SK-N-SH (cell line): ENCODE measurements around the gene FBXO15. TPM values are rescaled to one million over a fixed set of nuclear protein-coding genes. Genes with fewer than 3 reads are reported as not detected.

ENCODE experiments used
- CTCF ChIA-PET: fragments of 300-600, 350-600 bp; formaldehyde crosslinking; extraction: SDS; loops from one replicate; lab custom pipeline; 2021; lab: Yijun Ruan, JAX
- POLR2A ChIA-PET: fragments of 350-600 bp; sonication (Branson Sonifier 250); formaldehyde crosslinking; extraction: SDS; loops from one replicate; lab custom pipeline; 2020; ENCODE audit warnings: antibody characterized with exemption, inconsistent platforms; lab: Yijun Ruan, JAX
- DNase-seq: peaks from one replicate; pipeline ENCODE4 v3.0.0; 2012
- H2AFZ ChIP-seq: fragments of 200-600 bp; sonication (generic); 2 replicates; pipeline ENCODE4 v1.8.1; 2016; ENCODE audit warnings: antibody characterized with exemption, mild to moderate bottlenecking, low read depth
- H3F3A ChIP-seq: fragments of 200-600 bp; sonication (generic); replicated peaks from 2 replicates; pipeline ENCODE3; 2016; ENCODE audit warnings: antibody characterized with exemption, mild to moderate bottlenecking; ENCODE audit not compliant: insufficient read depth
- H3K27ac ChIP-seq, 2 experiments: fragments of 200-500 bp in 1 of 2; fragments of 200-600 bp in 1 of 2; sonication (Bioruptor generic) in 1 of 2; sonication (generic), shearing (Covaris generic) in 1 of 2; 2 replicates each; pipeline versions ENCODE4 v1.5.1 to v1.6.1; 2014 to 2016; ENCODE audit warnings: low read depth in 2 of 2, inconsistent platforms in 1 of 2, low read length in 1 of 2, mild to moderate bottlenecking in 1 of 2, mixed read lengths in 1 of 2
- H3K27me3 ChIP-seq: fragments of 200-600 bp; sonication (generic), shearing (Covaris generic); 2 replicates; pipeline ENCODE4 v1.6.1; 2016; ENCODE audit warnings: mixed run types; ENCODE audit not compliant: insufficient read depth
- H3K36me3 ChIP-seq, 2 experiments: fragments of 200-500 bp in 1 of 2; fragments of 200-600 bp in 1 of 2; sonication (Bioruptor generic) in 1 of 2; sonication (generic) in 1 of 2; replicated peaks in 1 of 2; 2 replicates each; pipeline versions ENCODE3 to v1.5.1; 2014 to 2016; ENCODE audit warnings: low read length in 1 of 2, mild to moderate bottlenecking in 1 of 2; ENCODE audit not compliant: insufficient read depth in 2 of 2, control insufficient read depth in 1 of 2
- H3K4me1 ChIP-seq, 2 experiments: fragments of 200-500 bp in 1 of 2; fragments of 200-600 bp in 1 of 2; sonication (Bioruptor generic) in 1 of 2; sonication (generic), shearing (Covaris generic) in 1 of 2; 2 replicates each; pipeline versions ENCODE4 v1.5.1 to v1.6.1; 2014 to 2016; ENCODE audit warnings: low read depth in 1 of 2, low read length in 1 of 2, mixed run types in 1 of 2; ENCODE audit not compliant: insufficient read depth in 2 of 2, control insufficient read depth in 1 of 2
- H3K4me2 ChIP-seq: fragments of 200-600 bp; sonication (generic), shearing (Covaris generic); 2 replicates; pipeline ENCODE4 v1.6.1; 2017; ENCODE audit warnings: mixed run types
- H3K4me3 ChIP-seq, 2 experiments: fragments of 200-500 bp in 1 of 2; fragments of 200-600 bp in 1 of 2; sonication (Bioruptor generic) in 1 of 2; sonication (generic), shearing (Covaris generic) in 1 of 2; 2 replicates each; pipeline versions ENCODE4 v1.5.1 to v1.8.1; 2014 to 2016; ENCODE audit warnings: low read depth in 2 of 2, inconsistent platforms in 1 of 2, low read length in 1 of 2, mild to moderate bottlenecking in 1 of 2, mixed read lengths in 1 of 2, moderate library complexity in 1 of 2
- H3K79me2 ChIP-seq: fragments of 200-600 bp; sonication (generic); 2 replicates; pipeline ENCODE4 v1.8.1; 2017; ENCODE audit warnings: mild to moderate bottlenecking; ENCODE audit not compliant: insufficient read depth
- H3K9ac ChIP-seq: fragments of 200-600 bp; sonication (generic); 2 replicates; pipeline ENCODE4 v1.6.1; 2017; ENCODE audit warnings: mixed run types
- H3K9me2 ChIP-seq: fragments of 200-600 bp; sonication (generic); 2 replicates; pipeline ENCODE4 v1.6.1; 2017; ENCODE audit warnings: mixed run types
- H3K9me3 ChIP-seq: fragments of 200-600 bp; sonication (generic); 2 replicates; pipeline ENCODE4 v1.6.1; 2017; ENCODE audit warnings: mixed run types, mild to moderate bottlenecking, moderate library complexity
- H4K20me1 ChIP-seq: fragments of 200-600 bp; sonication (generic); 2 replicates; pipeline ENCODE4 v1.6.1; 2017; ENCODE audit warnings: mild to moderate bottlenecking, mixed run types; ENCODE audit not compliant: insufficient read depth
- ELF1 ChIP-seq: IDR thresholded peaks from 2 replicates; pipeline ENCODE4 v1.4.0; 2012
- EP300 ChIP-seq, 2 experiments: IDR thresholded peaks; 2 replicates each; pipeline versions ENCODE4 v1.4.0 to v1.6.1; 2012; ENCODE audit warnings: borderline replicate concordance in 1 of 2, low read depth in 1 of 2, low read length in 1 of 2
- EZH2phosphoT487 ChIP-seq: fragments of 200-600 bp; sonication (generic); IDR thresholded peaks from 2 replicates; pipeline ENCODE4 v1.6.1; 2017; ENCODE audit warnings: low read depth, mixed run types, mild to moderate bottlenecking, antibody characterized with exemption, moderate library complexity, borderline replicate concordance
- FOXJ3 ChIP-seq: sonication (generic); formaldehyde crosslinking; IDR thresholded peaks from 2 replicates; pipeline ENCODE4 v1.5.1; 2020; ENCODE audit warnings: mild to moderate bottlenecking, missing genetic modification reagents
- GATA2 ChIP-seq: sonication (generic); formaldehyde crosslinking; IDR thresholded peaks from 2 replicates; pipeline ENCODE4 v1.5.0; 2020; ENCODE audit warnings: mild to moderate bottlenecking, missing genetic modification reagents
- NRF1 ChIP-seq: IDR thresholded peaks from 2 replicates; pipeline ENCODE4 v1.6.1; 2012; ENCODE audit warnings: low read depth, mild to moderate bottlenecking, low read length
- POLR2AphosphoS5 ChIP-seq: IDR thresholded peaks from 2 replicates; pipeline ENCODE4 v1.6.1; 2012; ENCODE audit warnings: low read depth, low read length
- RCOR1 ChIP-seq: fragments of 150-350 bp; IDR thresholded peaks from 2 replicates; pipeline ENCODE4 v1.6.1; 2017; ENCODE audit warnings: antibody characterized with exemption, low read length
- REST ChIP-seq: IDR thresholded peaks from 2 replicates; pipeline ENCODE4 v1.6.1; 2012; ENCODE audit warnings: mild to moderate bottlenecking, low read depth, low read length, moderate library complexity
- RFX5 ChIP-seq: IDR thresholded peaks from 2 replicates; pipeline ENCODE4 v1.6.1; 2012; ENCODE audit warnings: mild to moderate bottlenecking, improper control_type of control experiment, low read length
- RXRA ChIP-seq: IDR thresholded peaks from 2 replicates; pipeline ENCODE4 v1.4.0; 2012; ENCODE audit warnings: low read depth, mild to moderate bottlenecking, borderline replicate concordance
- SMC3 ChIP-seq: IDR thresholded peaks from 2 replicates; pipeline ENCODE4 v1.6.1; 2012; ENCODE audit warnings: low read depth, low read length, improper control_type of control experiment
- TCF12 ChIP-seq: IDR thresholded peaks from 2 replicates; pipeline ENCODE4 v1.4.0; 2012
- TEAD4 ChIP-seq: IDR thresholded peaks from 2 replicates; pipeline ENCODE4 v1.4.0; 2012; ENCODE audit warnings: mild to moderate bottlenecking, borderline replicate concordance; ENCODE audit not compliant: insufficient read depth
- USF2 ChIP-seq: fragments of 150-350 bp; IDR thresholded peaks from 2 replicates; pipeline ENCODE4 v1.6.1; 2017; ENCODE audit warnings: antibody characterized with exemption, low read length, low read depth, borderline replicate concordance
- WGBS: methylation state at CpG from one replicate; pipeline ENCODE4 v1.1.6; 2017; ENCODE audit warnings: low lambda C conversion rate; 5-methylcytosine and 5-hydroxymethylcytosine counted together
- polyA plus RNA-seq, 3 experiments: library from polyadenylated mRNA; depleted of rRNA; stranded (reverse); fragments of >200 nt; gene quantifications; 2 replicates each; pipeline ENCODE4 v1.2.3, GENCODE V29; 2012
- TF ChIP-seq, protein P1 (sequence below): IDR thresholded peaks from 2 replicates; pipeline ENCODE4 v1.4.0; 2012; ENCODE audit warnings: low read depth, borderline replicate concordance
- TF ChIP-seq, protein P2 (sequence below): fragments of 150-350 bp; IDR thresholded peaks from 2 replicates; pipeline ENCODE4 v1.6.1; 2016; ENCODE audit warnings: mild to moderate bottlenecking, low read depth, low read length

FBXO15 gene
- polyA plus RNA-seq, 1 of the 3 experiments (the other 2 are of a cell fraction): 0.62 TPM

DNA sequence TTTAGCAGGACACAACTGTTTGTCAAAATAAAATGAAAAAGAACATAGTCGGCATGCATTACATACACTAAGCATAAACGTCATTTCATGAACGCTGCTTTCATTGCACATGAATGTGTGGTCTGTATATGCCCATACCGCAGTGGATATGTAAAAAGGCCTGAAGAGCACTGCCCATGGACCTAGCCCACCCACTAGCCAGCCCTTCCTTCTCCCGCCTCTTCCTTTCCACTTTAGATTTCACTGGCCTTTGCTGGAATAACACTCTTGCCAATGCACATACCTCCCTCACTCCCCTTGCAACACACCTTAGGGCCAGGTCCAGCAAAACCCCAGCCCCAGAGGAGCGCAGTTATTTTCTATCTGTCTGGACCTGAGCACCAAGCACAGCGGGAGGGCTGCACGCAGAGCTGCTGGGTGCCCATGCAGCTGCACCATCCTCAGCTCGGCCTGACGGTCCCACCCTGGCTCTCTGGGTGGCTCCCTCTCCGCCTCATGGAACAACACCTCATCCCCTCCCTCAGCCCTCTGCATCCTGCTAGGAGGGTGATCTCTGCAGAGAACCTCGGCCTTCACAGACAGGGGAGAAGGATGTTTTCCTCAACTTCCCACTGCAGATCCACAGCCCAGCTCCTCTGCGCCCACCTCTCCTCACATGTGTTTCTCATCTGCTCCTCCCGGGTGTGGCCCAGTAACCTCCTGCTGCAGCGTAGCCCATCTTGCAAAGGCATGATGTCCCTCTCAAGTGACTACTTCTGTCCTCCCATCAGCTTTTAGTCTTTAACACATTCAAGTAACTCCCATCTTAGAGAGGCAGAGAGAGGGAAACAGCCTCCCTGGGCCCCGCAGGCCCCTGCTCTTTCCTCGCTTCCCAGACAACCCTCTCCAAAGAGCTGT, 72.7 kb downstream of the FBXO15 start:
- Histone ChIP-seq H4K20me1 (no peaks in the 10 kb centered on the region), H3K79me2 (no peaks in the 10 kb centered on the region), H3K9me3 (no peaks in the 10 kb centered on the region), H3K4me1 (no peaks in the 10 kb centered on the region), H3K9me2 (no peaks in the 10 kb centered on the region), H3K9ac (no peak overlapping the region), H3K4me2 (no peak overlapping the region), H2AFZ (no peak overlapping the region), H3K27ac (no peak overlapping the region), H3K36me3 (no peaks in the 10 kb centered on the region), H3K4me3 (no peak overlapping the region), H3F3A (no peaks in the 10 kb centered on the region), H3K27me3 (peaks cover 14% of the 10 kb centered on the region)
- no peak for TF ChIP-seq GATA2 (CRISPR knock-in tag)
- no peak for TF ChIP-seq NRF1
- no peak for TF ChIP-seq TEAD4
- TF ChIP-seq FOXJ3: no peak
- no peak for TF ChIP-seq USF2
- TF ChIP-seq, protein P1, sequence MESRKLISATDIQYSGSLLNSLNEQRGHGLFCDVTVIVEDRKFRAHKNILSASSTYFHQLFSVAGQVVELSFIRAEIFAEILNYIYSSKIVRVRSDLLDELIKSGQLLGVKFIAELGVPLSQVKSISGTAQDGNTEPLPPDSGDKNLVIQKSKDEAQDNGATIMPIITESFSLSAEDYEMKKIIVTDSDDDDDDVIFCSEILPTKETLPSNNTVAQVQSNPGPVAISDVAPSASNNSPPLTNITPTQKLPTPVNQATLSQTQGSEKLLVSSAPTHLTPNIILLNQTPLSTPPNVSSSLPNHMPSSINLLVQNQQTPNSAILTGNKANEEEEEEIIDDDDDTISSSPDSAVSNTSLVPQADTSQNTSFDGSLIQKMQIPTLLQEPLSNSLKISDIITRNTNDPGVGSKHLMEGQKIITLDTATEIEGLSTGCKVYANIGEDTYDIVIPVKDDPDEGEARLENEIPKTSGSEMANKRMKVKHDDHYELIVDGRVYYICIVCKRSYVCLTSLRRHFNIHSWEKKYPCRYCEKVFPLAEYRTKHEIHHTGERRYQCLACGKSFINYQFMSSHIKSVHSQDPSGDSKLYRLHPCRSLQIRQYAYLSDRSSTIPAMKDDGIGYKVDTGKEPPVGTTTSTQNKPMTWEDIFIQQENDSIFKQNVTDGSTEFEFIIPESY: no peak
- no peak for TF ChIP-seq EP300 (IDR thresholded peaks at IDR 0.05; ENCODE audit: borderline replicate concordance in 1 of 2, low read depth in 1 of 2, low read length in 1 of 2)
- TF ChIP-seq, protein P2, sequence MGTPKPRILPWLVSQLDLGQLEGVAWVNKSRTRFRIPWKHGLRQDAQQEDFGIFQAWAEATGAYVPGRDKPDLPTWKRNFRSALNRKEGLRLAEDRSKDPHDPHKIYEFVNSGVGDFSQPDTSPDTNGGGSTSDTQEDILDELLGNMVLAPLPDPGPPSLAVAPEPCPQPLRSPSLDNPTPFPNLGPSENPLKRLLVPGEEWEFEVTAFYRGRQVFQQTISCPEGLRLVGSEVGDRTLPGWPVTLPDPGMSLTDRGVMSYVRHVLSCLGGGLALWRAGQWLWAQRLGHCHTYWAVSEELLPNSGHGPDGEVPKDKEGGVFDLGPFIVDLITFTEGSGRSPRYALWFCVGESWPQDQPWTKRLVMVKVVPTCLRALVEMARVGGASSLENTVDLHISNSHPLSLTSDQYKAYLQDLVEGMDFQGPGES: no peak
- TF ChIP-seq RFX5: no peak
- TF ChIP-seq TCF12: no peak
- no peak for TF ChIP-seq REST
- TF ChIP-seq EZH2phosphoT487: no peak
- TF ChIP-seq RXRA: no peak
- no peak for TF ChIP-seq SMC3
- no peak for TF ChIP-seq ELF1
- TF ChIP-seq POLR2AphosphoS5: no peak
- TF ChIP-seq RCOR1: no peak
- CTCF ChIA-PET: no interaction called here
- DNase-seq: no peak
- 41% methylated on average over 17 of the region's 17 CpGs for WGBS
- POLR2A ChIA-PET: no interaction called here
